GM23338 (cell line): ENCODE data around the gene NGEF.

Experiments
- CTCF ChIP-seq, 2 experiments: fragments of 200-600 bp in 1 of 2; sonication (generic) in 1 of 2; conservative IDR thresholded peaks; 2 replicates each; pipeline versions ENCODE4 v1.5.1 to v1.6.1; 2016 to 2017; ENCODE audit warnings: antibody characterized with exemption in 2 of 2, low read depth in 2 of 2, mild to moderate bottlenecking in 2 of 2, moderate library complexity in 1 of 2
- EZH2 ChIP-seq: fragments of 200-600 bp; sonication (generic); IDR thresholded peaks from one replicate; pipeline ENCODE4 v1.8.0; 2017; ENCODE audit warnings: antibody characterized with exemption, mild to moderate bottlenecking, low read depth; ENCODE audit not compliant: unreplicated experiment
- JUNB ChIP-seq: IDR thresholded peaks from one replicate; pipeline ENCODE4 v1.6.1; 2016; ENCODE audit warnings: antibody characterized with exemption; ENCODE audit not compliant: unreplicated experiment
- POLR2AphosphoS5 ChIP-seq: IDR thresholded peaks from 2 replicates; pipeline ENCODE4 v1.6.1; 2016; ENCODE audit warnings: antibody characterized with exemption, low read depth
- ZNF331 ChIP-seq: fragments of 250-450 bp; sonication (Bioruptor Pico); IDR thresholded peaks from 2 replicates; pipeline ENCODE4 v1.5.0; 2020; ENCODE audit warnings: low read depth, mild to moderate bottlenecking, moderate library complexity
- TF ChIP-seq, protein P1 (sequence below): IDR thresholded peaks from 2 replicates; pipeline ENCODE4 v1.6.1; 2016; ENCODE audit warnings: antibody characterized with exemption

GRCh38 chr2:232836934-232837333 is 176.1 kb downstream of the NGEF start:
- TF ChIP-seq POLR2AphosphoS5 (no peak), CTCF (conservative IDR thresholded peaks at IDR 0.05; ENCODE audit: low read depth in 2 of 2) (no peak), JUNB (no peak), ZNF331 (no peak), EZH2 (no peak)
- TF ChIP-seq, protein P1, sequence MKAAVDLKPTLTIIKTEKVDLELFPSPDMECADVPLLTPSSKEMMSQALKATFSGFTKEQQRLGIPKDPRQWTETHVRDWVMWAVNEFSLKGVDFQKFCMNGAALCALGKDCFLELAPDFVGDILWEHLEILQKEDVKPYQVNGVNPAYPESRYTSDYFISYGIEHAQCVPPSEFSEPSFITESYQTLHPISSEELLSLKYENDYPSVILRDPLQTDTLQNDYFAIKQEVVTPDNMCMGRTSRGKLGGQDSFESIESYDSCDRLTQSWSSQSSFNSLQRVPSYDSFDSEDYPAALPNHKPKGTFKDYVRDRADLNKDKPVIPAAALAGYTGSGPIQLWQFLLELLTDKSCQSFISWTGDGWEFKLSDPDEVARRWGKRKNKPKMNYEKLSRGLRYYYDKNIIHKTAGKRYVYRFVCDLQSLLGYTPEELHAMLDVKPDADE: no peak
